Testis (tissue), 2 donors: ENCODE results near the gene PPA2.

Source experiments
- POLR2A ChIP-seq: fragments of 450-650 bp; IDR thresholded peaks from one replicate; pipeline ENCODE4 v1.6.1; 2017; ENCODE audit warnings: antibody characterized with exemption, mild to moderate bottlenecking, moderate library complexity
- TF ChIP-seq, protein P1 (sequence below), 3 experiments: fragments of 450-650 bp in 2 of 3; fragments of 200-600 bp in 1 of 3; sonication (generic) in 1 of 3; IDR thresholded peaks; one replicate each; pipeline ENCODE4 v1.5.1; 2016 to 2019; ENCODE audit warnings: antibody characterized with exemption in 3 of 3, mild to moderate bottlenecking in 2 of 3, moderate library complexity in 1 of 3

DNA sequence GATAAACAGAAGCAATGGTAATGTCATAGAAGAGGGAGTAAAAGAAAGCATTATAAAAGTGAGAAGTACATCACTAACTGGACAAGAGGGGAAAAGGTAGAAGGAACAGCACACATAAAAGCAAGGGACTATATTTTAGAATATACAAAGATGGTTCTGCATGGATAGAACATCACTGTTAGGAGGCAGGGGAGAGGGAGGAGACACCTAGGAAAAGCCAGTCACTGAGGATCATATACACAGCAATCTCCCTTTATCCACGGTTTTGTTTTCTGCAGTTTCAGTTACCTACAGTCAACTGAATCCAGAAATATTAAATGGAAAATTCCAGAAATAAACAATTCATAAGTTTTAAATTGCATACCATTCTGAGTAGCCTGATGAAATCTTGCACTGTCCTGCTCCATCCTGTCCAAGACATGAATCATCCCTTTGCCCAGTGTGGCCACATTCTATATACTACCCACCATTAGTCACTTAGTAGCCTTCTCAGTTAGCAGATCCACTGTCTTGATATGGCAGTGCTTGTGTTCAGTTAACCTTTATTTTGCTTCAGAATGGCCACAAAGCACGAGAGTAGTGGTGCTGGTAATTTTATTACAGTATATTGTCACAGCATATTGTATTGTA is 74.2 kb downstream of the PPA2 start:
- TF ChIP-seq, protein P1, sequence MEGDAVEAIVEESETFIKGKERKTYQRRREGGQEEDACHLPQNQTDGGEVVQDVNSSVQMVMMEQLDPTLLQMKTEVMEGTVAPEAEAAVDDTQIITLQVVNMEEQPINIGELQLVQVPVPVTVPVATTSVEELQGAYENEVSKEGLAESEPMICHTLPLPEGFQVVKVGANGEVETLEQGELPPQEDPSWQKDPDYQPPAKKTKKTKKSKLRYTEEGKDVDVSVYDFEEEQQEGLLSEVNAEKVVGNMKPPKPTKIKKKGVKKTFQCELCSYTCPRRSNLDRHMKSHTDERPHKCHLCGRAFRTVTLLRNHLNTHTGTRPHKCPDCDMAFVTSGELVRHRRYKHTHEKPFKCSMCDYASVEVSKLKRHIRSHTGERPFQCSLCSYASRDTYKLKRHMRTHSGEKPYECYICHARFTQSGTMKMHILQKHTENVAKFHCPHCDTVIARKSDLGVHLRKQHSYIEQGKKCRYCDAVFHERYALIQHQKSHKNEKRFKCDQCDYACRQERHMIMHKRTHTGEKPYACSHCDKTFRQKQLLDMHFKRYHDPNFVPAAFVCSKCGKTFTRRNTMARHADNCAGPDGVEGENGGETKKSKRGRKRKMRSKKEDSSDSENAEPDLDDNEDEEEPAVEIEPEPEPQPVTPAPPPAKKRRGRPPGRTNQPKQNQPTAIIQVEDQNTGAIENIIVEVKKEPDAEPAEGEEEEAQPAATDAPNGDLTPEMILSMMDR (IDR thresholded peaks at IDR 0.05) = no peak
- TF ChIP-seq POLR2A = no peak
